ENCODE results near the gene PRLR. TPM values are rescaled to one million over a fixed set of nuclear protein-coding genes. Genes with fewer than 3 reads are reported as not detected.

The PRLR gene
- total and polyA plus RNA-seq, 9 of the 15 experiments (the other 6 are each of a cell fraction or from before 2014, with no cell fraction given): 0.02 TPM; not detected in 8

GRCh38 chr5:35274839-35275509 lies 44.7 kb upstream of the PRLR start (continued):
- TF ChIP-seq DPF2 (IDR thresholded peaks at IDR 0.05) (no peak), KAT7 (CRISPR knock-in tag; IDR thresholded peaks at IDR 0.05; ENCODE audit: borderline replicate concordance) (no peak), ZNF280A (IDR thresholded peaks at IDR 0.05; ENCODE audit: low read depth, partially characterized antibody) (no peak), ZKSCAN3 (CRISPR knock-in tag; IDR thresholded peaks at IDR 0.05) (no peak)

GRCh38 chr5:35269006-35269405 lies 38.7 kb upstream of the PRLR start:
- POLR2A ChIA-PET: no interaction called here
- CTCF ChIA-PET (ENCODE audit: low intra/inter-chr PET ratio): no interaction called here
- no peaks in the 10 kb centered on the region for H3K79me2 ChIP-seq (ENCODE audit: control insufficient read depth, insufficient read depth, low read length)
- no peak overlapping the region for H3K9ac ChIP-seq (ENCODE audit: insufficient read depth in 1 of 2, low read depth in 2 of 2, low read length in 2 of 2)
- H3K36me3 ChIP-seq (ENCODE audit: control insufficient read depth, insufficient read depth, low read length): no peaks in the 10 kb centered on the region
- H3K4me1 ChIP-seq (replicated peaks in 1 of 2; ENCODE audit: control insufficient read depth in 2 of 2, insufficient read depth in 2 of 2, low read length in 2 of 2): no peaks in the 10 kb centered on the region
- in situ Hi-C loops (cut with MboI): no loop called here
- no peak overlapping the region for H3K4me2 ChIP-seq (ENCODE audit: insufficient read depth, low read length)
- H3K9me3 ChIP-seq (replicated peaks; ENCODE audit: control insufficient read depth, insufficient read depth, low read depth, low read length): no peaks in the 10 kb centered on the region
- no peaks in the 10 kb centered on the region for H3K27me3 ChIP-seq (ENCODE audit: control insufficient read depth in 2 of 2, insufficient read depth in 2 of 2, low read length in 2 of 2)
- 0% methylated on average over 1 of the region's 1 CpG for WGBS (ENCODE audit: insufficient coverage, low coverage, missing lambda C conversion rate)
- intact Hi-C loops (cut with micrococcal nuclease): no loop called here
- ATAC-seq (no peak), DNase-seq (ENCODE audit: extremely low read depth in 1 of 4, low spot score in 3 of 4) (no peak), FAIRE-seq (no peak)
- no peak overlapping the region for H2AFZ ChIP-seq (ENCODE audit: low read depth, low read length)
- H3K4me3 ChIP-seq: no peak overlapping the region
- H3K9me1 ChIP-seq (ENCODE audit: control insufficient read depth, insufficient read depth, low read length): no peaks in the 10 kb centered on the region
- H4K20me1 ChIP-seq (replicated peaks; ENCODE audit: control insufficient read depth, insufficient read depth, low read length): no peaks in the 10 kb centered on the region
- no TSS peak for BruUV-seq (replicated peaks)
- H3K27ac ChIP-seq (ENCODE audit: extremely low read depth, low read depth, low read length): no peak overlapping the region
- TF ChIP-seq REST (IDR thresholded peaks at IDR 0.05; ENCODE audit: borderline replicate concordance) (no peak), REST (CRISPR knock-in tag; IDR thresholded peaks at IDR 0.05; ENCODE audit: low read depth) (no peak), MAFK (IDR thresholded peaks at IDR 0.05; ENCODE audit: low read length) (no peak), NCOA1 (IDR thresholded peaks at IDR 0.05; ENCODE audit: low read depth) (no peak), SRSF1 (IDR thresholded peaks at IDR 0.05; ENCODE audit: low read depth, low read length) (no peak), SRF (CRISPR knock-in tag; IDR thresholded peaks at IDR 0.05) (no peak), TOE1 (IDR thresholded peaks at IDR 0.05; ENCODE audit: borderline replicate concordance) (no peak), TOE1 (CRISPR knock-in tag; IDR thresholded peaks at IDR 0.05; ENCODE audit: borderline replicate concordance, low read depth) (no peak), ZNF253 (CRISPR knock-in tag; conservative IDR thresholded peaks at IDR 0.05) (no peak)

All from K562 (cell line).